HCT116 (cell line): ENCODE results near the gene TTC23L. TPM values are rescaled to one million over a fixed set of nuclear protein-coding genes. Genes with fewer than 3 reads are reported as not detected.

Experiments
- ATAC-seq: fragments of 200-7000 bp; cut with Tn5 transposase; 2 replicates; pipeline ENCODE4 v1.9.1; 2020; ENCODE audit warnings: mild to moderate bottlenecking, moderate library complexity
- BruUV-seq: library from RNA; stranded (reverse); fragments of 400-500 nt; replicated peaks from 2 replicates; lab custom pipeline; 2021; lab: Mats Ljungman, UMichigan
- CTCF ChIA-PET: fragments of 300-600 bp; sonication (Branson Sonifier 250); formaldehyde crosslinking; loops from one replicate; lab custom pipeline; 2021; ENCODE audit warnings: antibody characterized with exemption; lab: Charles Lee
- POLR2A ChIA-PET: fragments of 300-600, 350-600 bp; sonication (Branson Sonifier 250); formaldehyde crosslinking; loops from one replicate; lab custom pipeline; 2021; ENCODE audit warnings: antibody characterized with exemption; lab: Charles Lee
- RAD21 ChIA-PET, 2 experiments: fragments of 300-600 bp; sonication (Branson Sonifier 250); formaldehyde crosslinking; loops; one replicate each; lab custom pipeline; 2023; ENCODE audit warnings: low total read pairs in 2 of 2; ENCODE audit not compliant: uncharacterized antibody in 2 of 2, unreplicated experiment in 2 of 2, low non-redundant PET in 1 of 2; lab: Charles Lee
- DNase-seq: peaks from one replicate; pipeline ENCODE4 v3.0.0-alpha.2; 2010; ENCODE audit warnings: low read depth, low spot score
- H2AFZ ChIP-seq: fragments of 200-600 bp; shearing (Covaris generic), sonication (generic); 2 replicates; pipeline ENCODE4 v1.6.1; 2017; ENCODE audit warnings: low read depth, mixed run types, mixed read lengths, antibody characterized with exemption, low read length; ENCODE audit not compliant: poor library complexity, severe bottlenecking
- H3K27ac ChIP-seq: 2 replicates; pipeline ENCODE4 v1.5.1; 2012; ENCODE audit warnings: low read depth, low read length
- H3K27me3 ChIP-seq: fragments of 200-600 bp; sonication (generic); 2 replicates; pipeline ENCODE4 v1.6.1; 2016; ENCODE audit warnings: mixed run types, low read length, mixed read lengths; ENCODE audit not compliant: insufficient read depth
- H3K36me3 ChIP-seq, 2 experiments: fragments of 200-500 bp in 1 of 2; fragments of 200-600 bp in 1 of 2; sonication (Bioruptor generic) in 1 of 2; sonication (generic) in 1 of 2; 2 replicates each; pipeline versions ENCODE4 v1.5.1 to v1.6.1; 2014 to 2016; ENCODE audit warnings: low read length in 2 of 2, inconsistent platforms in 1 of 2, mixed read lengths in 1 of 2, mixed run types in 1 of 2; ENCODE audit not compliant: insufficient read depth in 2 of 2, control insufficient read depth in 1 of 2
- H3K4me1 ChIP-seq, 2 experiments: fragments of 200-600 bp in 1 of 2; sonication (generic) in 1 of 2; 2 replicates each; pipeline versions ENCODE4 v1.5.1 to v1.6.1; 2012 to 2017; ENCODE audit warnings: low read length in 2 of 2, inconsistent platforms in 1 of 2, mild to moderate bottlenecking in 1 of 2, mixed read lengths in 1 of 2, mixed run types in 1 of 2, moderate library complexity in 1 of 2; ENCODE audit not compliant: insufficient read depth in 2 of 2, control insufficient read depth in 1 of 2
- H3K4me2 ChIP-seq: fragments of 200-600 bp; sonication (generic); 2 replicates; pipeline ENCODE4 v1.6.1; 2017; ENCODE audit warnings: mixed run types, low read length, mixed read lengths
- H3K4me3 ChIP-seq, 2 experiments: fragments of 200-600 bp in 1 of 2; sonication (generic) in 1 of 2; replicated peaks in 1 of 2; 2 replicates each; pipeline ENCODE4 v1.5.1; 2011 to 2016; ENCODE audit warnings: low read length in 2 of 2, control low read depth in 1 of 2, low read depth in 1 of 2, mild to moderate bottlenecking in 1 of 2, mixed read lengths in 1 of 2, mixed run types in 1 of 2
- H3K79me2 ChIP-seq: fragments of 200-600 bp; sonication (generic); 2 replicates; pipeline ENCODE4 v1.6.1; 2017; ENCODE audit warnings: mild to moderate bottlenecking, mixed run types, low read length, moderate library complexity, mixed read lengths; ENCODE audit not compliant: insufficient read depth
- H3K9ac ChIP-seq: fragments of 200-600 bp; sonication (generic); 2 replicates; pipeline ENCODE4 v1.6.1; 2016; ENCODE audit warnings: low read length, mixed read lengths
- H3K9me2 ChIP-seq: fragments of 200-600 bp; sonication (generic), shearing (Covaris generic); 2 replicates; pipeline ENCODE4 v1.6.1; 2017; ENCODE audit warnings: mixed run types, mild to moderate bottlenecking, moderate library complexity; ENCODE audit not compliant: insufficient read depth
- H3K9me3 ChIP-seq, 2 experiments: fragments of 200-500 bp in 1 of 2; fragments of 200-600 bp in 1 of 2; sonication (Bioruptor generic) in 1 of 2; sonication (generic) in 1 of 2; 2 replicates each; pipeline ENCODE4 v1.6.1; 2014 to 2017; ENCODE audit warnings: low read length in 2 of 2, mixed read lengths in 2 of 2, inconsistent platforms in 1 of 2, low read depth in 1 of 2, mild to moderate bottlenecking in 1 of 2, mixed run types in 1 of 2, moderate library complexity in 1 of 2; ENCODE audit not compliant: control insufficient read depth in 1 of 2, insufficient read depth in 1 of 2
- H4K20me1 ChIP-seq: fragments of 200-600 bp; sonication (generic), shearing (Covaris generic); 2 replicates; pipeline ENCODE4 v1.6.1; 2017; ENCODE audit warnings: mixed run types, mild to moderate bottlenecking, moderate library complexity; ENCODE audit not compliant: insufficient read depth
- ATF3 ChIP-seq: IDR thresholded peaks from 2 replicates; pipeline ENCODE4 v1.6.1; 2012
- CBX3 ChIP-seq: IDR thresholded peaks from 2 replicates; pipeline ENCODE4 v1.6.1; 2012; ENCODE audit warnings: low read depth
- CEBPB ChIP-seq: IDR thresholded peaks from 2 replicates; pipeline ENCODE4 v1.6.1; 2012; ENCODE audit warnings: low read depth
- CTCF ChIP-seq, 3 experiments: fragments of 200-600 bp in 1 of 3; sonication (generic) in 1 of 3; IDR thresholded peaks in 2 of 3; conservative IDR thresholded peaks in 1 of 3; 2 replicates each; pipeline ENCODE4 v1.5.1; 2012 to 2017; ENCODE audit warnings: low read depth in 2 of 3, low read length in 2 of 3, antibody characterized with exemption in 1 of 3, borderline replicate concordance in 1 of 3, control low read depth in 1 of 3, mild to moderate bottlenecking in 1 of 3, mixed read lengths in 1 of 3, mixed run types in 1 of 3, moderate library complexity in 1 of 3; ENCODE audit not compliant: insufficient read depth in 1 of 3
- EGR1 ChIP-seq: IDR thresholded peaks from 2 replicates; pipeline ENCODE4 v1.6.1; 2012; ENCODE audit warnings: low read depth
- FOSL1 ChIP-seq: IDR thresholded peaks from 2 replicates; pipeline ENCODE4 v1.6.1; 2012; ENCODE audit warnings: low read depth
- JUND ChIP-seq: IDR thresholded peaks from 2 replicates; pipeline ENCODE4 v1.6.1; 2012
- MAX ChIP-seq: IDR thresholded peaks from 2 replicates; pipeline ENCODE4 v1.6.1; 2012
- POLR2A ChIP-seq: IDR thresholded peaks from 2 replicates; pipeline ENCODE4 v1.7.0; 2011; ENCODE audit warnings: borderline replicate concordance; ENCODE audit not compliant: insufficient read depth, insufficient read length; ENCODE audit errors: extremely low read depth
- RAD21 ChIP-seq: IDR thresholded peaks from 2 replicates; pipeline ENCODE4 v1.6.1; 2012; ENCODE audit warnings: low read depth, mild to moderate bottlenecking
- REST ChIP-seq: IDR thresholded peaks from 2 replicates; pipeline ENCODE4 v1.6.1; 2012; ENCODE audit warnings: low read depth
- SRF ChIP-seq: IDR thresholded peaks from 2 replicates; pipeline ENCODE4 v1.6.1; 2012; ENCODE audit warnings: low read depth
- TCF7L2 ChIP-seq: IDR thresholded peaks from 2 replicates; pipeline ENCODE4 v1.7.0; 2011; ENCODE audit warnings: borderline replicate concordance, inconsistent platforms; ENCODE audit not compliant: insufficient read depth, insufficient read length; ENCODE audit errors: extremely low read depth
- ZBTB33 ChIP-seq: IDR thresholded peaks from 2 replicates; pipeline ENCODE4 v1.6.1; 2011; ENCODE audit warnings: mild to moderate bottlenecking, low read length, moderate library complexity; ENCODE audit not compliant: insufficient replicate concordance; ENCODE audit errors: extremely low read depth
- ZFX ChIP-seq: fragments of 450-650 bp; IDR thresholded peaks from 2 replicates; pipeline ENCODE4 v1.6.1; 2017
- intact Hi-C: fragments of 100-400 bp; cut with micrococcal nuclease; formaldehyde crosslinking; loops from 2 replicates; pipeline ENCODE4 v1.10.0; 2022
- total RNA-seq: library from RNA; stranded (reverse); gene quantifications from one replicate; pipeline ENCODE4 v1.2.1, GENCODE V29; 2021; ENCODE audit not compliant: unreplicated experiment

The TTC23L gene
- total RNA-seq, 1 experiment from 2014 or later, result 1.0 TPM

GRCh38 chr5:34899066-34899465 is 60.1 kb downstream of the TTC23L start:
- Histone ChIP-seq H3K9me2 (no peaks in the 10 kb centered on the region), H3K79me2 (no peaks in the 10 kb centered on the region), H3K4me2 (no peak overlapping the region), H3K4me3 (no peak overlapping the region), H3K27ac (no peak overlapping the region), H3K9ac (no peak overlapping the region), H3K9me3 (no peaks in the 10 kb centered on the region), H2AFZ (no peak overlapping the region), H4K20me1 (no peaks in the 10 kb centered on the region), H3K27me3 (no peaks in the 10 kb centered on the region), H3K36me3 (no peaks in the 10 kb centered on the region), H3K4me1 (no peaks in the 10 kb centered on the region)
- ATAC-seq (no peak), DNase-seq (no peak)
- POLR2A ChIA-PET, result no interaction called here
- RAD21 ChIA-PET, result interaction anchor here (1.8 to 1.9 kb wide), 2 partner anchors 413 kb away, joined by 4 to 5 read pairs; no protein-coding TSS in a partner anchor
- intact Hi-C loops, result loop anchor here (10.0 kb wide), 1 partner anchor 244 kb away; the partner anchor contains the start of gene RAI14
- CTCF ChIA-PET, result interaction anchor here (1.1 to 2.2 kb wide), 6 partner anchors 104 to 425 kb away, joined by 3 to 16 read pairs (median 5); no protein-coding TSS in a partner anchor
- BruUV-seq, result no TSS peak
- TF ChIP-seq JUND (no peak), TCF7L2 (no peak), CEBPB (no peak), ZFX (no peak), RAD21 (no peak), POLR2A (no peak), EGR1 (no peak), ATF3 (no peak), REST (no peak), CBX3 (no peak), FOSL1 (no peak), SRF (no peak), CTCF (IDR thresholded peaks at IDR 0.05 in 2 of 3, conservative IDR thresholded peaks at IDR 0.05 in 1 of 3; ENCODE audit: borderline replicate concordance in 1 of 3, insufficient read depth in 1 of 3, low read depth in 2 of 3, low read length in 2 of 3) (no peak), ZBTB33 (no peak), MAX (no peak)
